Sigmoid colon (tissue), 4 donors: ENCODE data around the gene CCNL1.

ENCODE experiments used
- CTCF ChIP-seq, 4 experiments: fragments of 450-650 bp in 3 of 4; fragments of 200-600 bp in 1 of 4; IDR thresholded peaks; one replicate each; pipeline ENCODE4 v1.5.1; 2016 to 2019; ENCODE audit warnings: antibody characterized with exemption in 4 of 4, mild to moderate bottlenecking in 3 of 4, moderate library complexity in 2 of 4
- EP300 ChIP-seq, 4 donors: sonication (generic); formaldehyde crosslinking; IDR thresholded peaks; one replicate each; pipeline ENCODE4 v1.6.1; 2017; ENCODE audit warnings: antibody characterized with exemption in 4 of 4
- POLR2A ChIP-seq, 2 donors: fragments of 450-650 bp; IDR thresholded peaks; one replicate each; pipeline ENCODE4 v1.6.1; 2016; ENCODE audit warnings: antibody characterized with exemption in 2 of 2, mild to moderate bottlenecking in 2 of 2, moderate library complexity in 2 of 2
- POLR2AphosphoS5 ChIP-seq, 4 donors: sonication (generic); formaldehyde crosslinking; IDR thresholded peaks; one replicate each; pipeline ENCODE4 v1.6.1; 2017; ENCODE audit warnings: antibody characterized with exemption in 4 of 4

- no peak for TF ChIP-seq POLR2AphosphoS5 (IDR thresholded peaks at IDR 0.05)
- no peak for TF ChIP-seq CTCF (IDR thresholded peaks at IDR 0.05)
- TF ChIP-seq POLR2A (IDR thresholded peaks at IDR 0.05), result no peak
- no peak for TF ChIP-seq EP300 (IDR thresholded peaks at IDR 0.05)
Measured at GRCh38 chr3:157132341-157132740, 27.6 kb downstream of the CCNL1 start.
